Lower leg skin (tissue), 4 donors: ENCODE data around the gene GIN1. TPM values are rescaled to one million over a fixed set of nuclear protein-coding genes. Genes with fewer than 3 reads are reported as not detected.

Source experiments
- DNase-seq, 2 donors: peaks; one replicate each; pipeline ENCODE4 v3.0.0-alpha.2; 2019; ENCODE audit warnings: low spot score in 2 of 2
- H3K4me3 ChIP-seq: fragments of 200-600 bp; sonication (generic); 2 replicates; pipeline ENCODE4 v1.5.1; 2017; ENCODE audit warnings: mild to moderate bottlenecking, low read depth; ENCODE audit not compliant: poor library complexity, severe bottlenecking
- POLR2A ChIP-seq, 2 donors: fragments of 450-650 bp; IDR thresholded peaks; one replicate each; pipeline ENCODE4 v1.6.1; 2016 to 2017; ENCODE audit warnings: antibody characterized with exemption in 2 of 2, mild to moderate bottlenecking in 1 of 2, moderate library complexity in 1 of 2
- WGBS, 2 donors: methylation state at CpG; one replicate each; pipeline ENCODE4 v1.1.5; 2018; 5-methylcytosine and 5-hydroxymethylcytosine counted together
- intact Hi-C: fragments of 100-400 bp; cut with DNase I; formaldehyde crosslinking; loops from one replicate; pipeline ENCODE4 v1.15.0; 2023; ENCODE audit warnings: low total_unique reads
- total RNA-seq, 4 donors: library from RNA; depleted of rRNA; stranded (reverse); fragments of >200 nt; gene quantifications; one replicate each; pipeline ENCODE4 v1.1.0, GENCODE V29; 2016
- TF ChIP-seq, protein P1 (sequence below), 3 donors: fragments of 450-650 bp; IDR thresholded peaks; one replicate each; pipeline ENCODE4 v1.5.1; 2016; ENCODE audit warnings: antibody characterized with exemption in 3 of 3, mild to moderate bottlenecking in 3 of 3, moderate library complexity in 2 of 3

The GIN1 gene
- total RNA-seq, 4 donors from 2014 or later, result 1.3 to 5.0 (median 4.1) TPM

DNA sequence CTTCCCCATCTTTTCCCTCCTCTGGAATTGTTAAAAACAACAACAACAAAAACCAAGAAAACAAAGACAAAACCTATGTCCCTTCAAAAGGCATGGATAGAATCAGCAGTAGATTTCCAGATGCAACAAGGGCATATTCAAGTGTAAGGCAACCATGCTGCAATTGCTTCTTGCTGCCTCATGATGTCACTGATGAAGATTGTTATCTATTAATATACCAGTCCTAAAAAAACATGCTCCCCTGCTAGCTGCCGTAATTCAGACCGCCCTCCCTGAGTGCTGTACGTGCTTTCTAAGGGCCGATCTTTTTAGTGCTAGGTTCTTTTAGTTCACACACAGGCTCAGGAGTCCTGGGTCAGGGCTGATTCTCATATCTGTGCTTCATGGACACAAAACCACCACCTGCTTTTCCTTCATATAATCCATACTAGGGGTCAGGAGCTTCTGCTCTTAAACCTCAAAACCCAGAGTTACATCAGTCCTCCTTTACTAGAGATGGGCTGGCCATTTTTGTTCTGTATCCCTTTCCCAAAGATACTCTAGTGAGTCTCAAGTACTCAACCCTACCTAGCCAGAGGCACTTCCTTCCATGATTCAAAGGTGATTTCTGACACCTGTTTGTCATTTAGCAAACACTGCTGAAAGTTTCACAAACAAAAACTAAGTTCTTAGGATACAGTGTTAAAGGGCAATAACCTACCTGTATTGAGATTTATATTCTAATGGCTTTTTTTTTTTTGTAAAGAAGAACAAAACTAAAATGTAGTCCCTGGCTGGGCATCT, 82.1 kb downstream of the GIN1 start:
- 89 to 90% methylated on average over 4 of the region's 4 CpGs for WGBS, 2 donors
- no peak overlapping the region for H3K4me3 ChIP-seq
- intact Hi-C loops, result no loop called here
- no peak for DNase-seq
- no peak for TF ChIP-seq POLR2A (IDR thresholded peaks at IDR 0.05)
- TF ChIP-seq, protein P1, sequence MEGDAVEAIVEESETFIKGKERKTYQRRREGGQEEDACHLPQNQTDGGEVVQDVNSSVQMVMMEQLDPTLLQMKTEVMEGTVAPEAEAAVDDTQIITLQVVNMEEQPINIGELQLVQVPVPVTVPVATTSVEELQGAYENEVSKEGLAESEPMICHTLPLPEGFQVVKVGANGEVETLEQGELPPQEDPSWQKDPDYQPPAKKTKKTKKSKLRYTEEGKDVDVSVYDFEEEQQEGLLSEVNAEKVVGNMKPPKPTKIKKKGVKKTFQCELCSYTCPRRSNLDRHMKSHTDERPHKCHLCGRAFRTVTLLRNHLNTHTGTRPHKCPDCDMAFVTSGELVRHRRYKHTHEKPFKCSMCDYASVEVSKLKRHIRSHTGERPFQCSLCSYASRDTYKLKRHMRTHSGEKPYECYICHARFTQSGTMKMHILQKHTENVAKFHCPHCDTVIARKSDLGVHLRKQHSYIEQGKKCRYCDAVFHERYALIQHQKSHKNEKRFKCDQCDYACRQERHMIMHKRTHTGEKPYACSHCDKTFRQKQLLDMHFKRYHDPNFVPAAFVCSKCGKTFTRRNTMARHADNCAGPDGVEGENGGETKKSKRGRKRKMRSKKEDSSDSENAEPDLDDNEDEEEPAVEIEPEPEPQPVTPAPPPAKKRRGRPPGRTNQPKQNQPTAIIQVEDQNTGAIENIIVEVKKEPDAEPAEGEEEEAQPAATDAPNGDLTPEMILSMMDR (IDR thresholded peaks at IDR 0.05), result no peak

DNA sequence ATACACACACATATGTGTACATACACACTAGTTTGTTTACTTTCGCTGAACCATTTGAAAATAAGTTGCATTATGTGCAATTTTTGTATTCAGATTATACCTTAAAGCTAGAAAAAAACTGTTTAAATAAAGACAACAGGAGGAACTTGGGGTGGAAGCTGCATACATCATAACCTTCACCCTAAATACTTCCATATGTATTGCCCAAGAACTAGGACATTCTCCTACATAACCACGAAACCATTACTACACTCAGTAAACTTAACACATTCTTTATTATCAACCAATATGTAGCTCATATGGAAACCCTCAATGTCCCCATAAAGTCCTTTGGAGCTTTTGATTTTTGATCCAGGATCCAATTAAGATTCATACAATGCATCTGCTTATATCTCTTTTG, 83.3 kb downstream of the GIN1 start:
- no peak for TF ChIP-seq POLR2A (IDR thresholded peaks at IDR 0.05)
- TF ChIP-seq, protein P1 (IDR thresholded peaks at IDR 0.05), result no peak
- H3K4me3 ChIP-seq, result no peak overlapping the region
- no peak for DNase-seq
- intact Hi-C loops, result no loop called here
- 92 to 94% methylated on average over 2 of the region's 2 CpGs for WGBS, 2 donors

Other genes starting within 250 kb of the GIN1 start
- 10 to 100 TPM; 14.2 to 36.7 (median 20.1) TPM for gene PPIP5K2, start 163 bp upstream of the GIN1 start, total RNA-seq
- 1 to 10 TPM; 5.7 to 8.2 (median 6.4) TPM for gene MACIR, start 138.6 kb upstream of the GIN1 start, total RNA-seq